Measurements from ENCODE around the gene LILRA6.

The LILRA6 gene

DNA sequence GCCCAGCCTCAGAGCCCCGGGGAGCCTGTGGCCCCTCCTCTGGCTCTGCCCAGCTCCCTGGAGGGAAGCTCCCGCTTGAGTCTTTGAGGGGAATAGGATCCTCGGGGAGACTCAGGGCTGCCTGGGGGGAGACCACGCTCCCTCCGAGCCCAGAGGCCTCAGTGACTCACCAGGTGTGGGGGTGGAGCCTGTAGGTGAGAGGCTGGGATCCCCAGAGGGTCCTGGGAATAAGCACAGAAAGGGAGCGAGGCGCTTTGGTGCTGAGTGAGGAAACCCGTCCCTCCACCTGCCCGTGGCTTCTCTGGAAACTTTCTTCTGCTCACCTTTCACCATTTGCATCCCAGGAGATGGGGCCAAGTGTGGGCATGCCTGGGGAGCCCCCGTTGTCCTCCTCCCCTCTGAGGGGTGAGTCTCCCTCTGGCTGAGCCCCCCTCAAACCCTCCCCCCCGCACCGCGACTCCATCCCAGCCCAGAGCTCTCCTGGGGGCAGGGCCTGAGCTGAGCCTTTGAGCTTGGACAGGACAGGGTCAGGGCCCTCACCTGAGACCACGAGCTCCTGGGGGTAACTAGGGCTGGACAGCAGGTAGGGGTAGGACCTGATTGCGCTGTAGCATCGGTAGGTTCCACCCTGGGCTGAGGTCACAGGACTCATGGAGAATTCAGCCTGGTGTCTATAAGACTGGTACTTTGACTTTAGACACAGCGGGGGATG is 11.8 kb upstream of the LILRA6 start:
- Histone ChIP-seq H3K4me2 (ENCODE audit: low read length) (no peak overlapping the region), H3K23ac (ENCODE audit: low read length) (no peak overlapping the region), H3K4ac (ENCODE audit: low read depth, low read length) (no peak overlapping the region), H3K4me1 (ENCODE audit: control insufficient read depth, low read depth, low read length) (no peaks in the 10 kb centered on the region), H3K27me3 (ENCODE audit: insufficient read depth, low read length, poor library complexity) (no peaks in the 10 kb centered on the region), H2AK5ac (ENCODE audit: low read length) (no peak overlapping the region), H3K9ac (ENCODE audit: low read length) (no peak overlapping the region), H3K27ac (ENCODE audit: low read depth, low read length) (no peak overlapping the region), H2BK5ac (ENCODE audit: low read length) (no peak overlapping the region), H3K18ac (ENCODE audit: low read length) (no peak overlapping the region), H3K36me3 (ENCODE audit: control insufficient read depth, insufficient read depth, low read length) (no peaks in the 10 kb centered on the region), H3K4me3 (ENCODE audit: low read length) (no peak overlapping the region), H3K56ac (ENCODE audit: low read length) (no peak overlapping the region), H4K8ac (ENCODE audit: low read depth, low read length) (no peak overlapping the region), H2BK120ac (ENCODE audit: low read depth, low read length) (no peak overlapping the region), H3K79me2 (ENCODE audit: control insufficient read depth, insufficient read depth, low read length) (no peaks in the 10 kb centered on the region), H2BK15ac (replicated peaks; ENCODE audit: low read depth) (no peak overlapping the region), H4K5ac (ENCODE audit: low read length) (no peak overlapping the region), H3K79me1 (ENCODE audit: low read length) (no peaks in the 10 kb centered on the region)
- DNase-seq, result no peak
- no CpG with 5 or more reads among the region's 17 CpGs for WGBS (ENCODE audit: extremely low coverage, insufficient coverage, low lambda C conversion rate)

DNA sequence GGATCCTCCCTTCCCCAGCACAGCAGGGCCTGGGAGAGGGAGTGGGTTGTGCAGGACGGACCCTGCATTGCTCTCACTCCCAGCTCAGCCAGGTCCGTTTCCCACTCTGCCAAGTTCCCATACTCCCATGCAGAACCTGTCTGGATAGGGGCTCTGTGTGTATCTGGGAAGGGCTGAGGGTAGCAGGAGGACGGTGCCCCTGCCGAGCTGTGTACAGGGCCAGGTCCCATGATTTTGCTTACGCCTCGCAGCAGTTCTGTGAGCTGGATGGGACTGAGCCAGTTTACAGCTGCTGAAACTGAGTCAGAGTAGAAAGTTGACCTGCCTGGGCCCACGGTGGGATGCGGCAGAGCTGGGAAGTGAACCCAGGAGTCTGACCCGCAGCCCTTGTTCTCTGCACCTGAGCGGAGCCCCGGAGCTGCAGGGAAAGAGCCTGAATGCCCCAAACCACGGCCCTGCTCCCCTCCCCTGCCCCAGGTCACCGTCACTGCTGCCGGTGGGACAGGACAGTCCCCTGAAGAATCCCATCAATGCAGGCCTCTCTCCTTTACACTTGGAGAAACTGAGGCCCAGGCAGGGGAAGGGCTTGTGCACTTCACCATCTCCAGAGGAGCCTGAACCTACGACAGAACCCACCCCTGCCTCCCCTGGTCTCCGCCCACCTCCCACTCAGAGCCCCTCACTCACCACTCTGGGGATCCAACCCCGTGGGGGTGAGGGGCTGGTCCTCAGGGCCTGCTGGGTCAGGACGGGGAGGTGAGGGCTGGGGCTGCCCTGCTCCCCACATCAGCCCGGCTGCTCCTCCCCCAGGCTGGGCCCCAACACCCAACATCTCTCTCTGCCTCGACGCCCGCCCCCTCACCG is 11.0 kb upstream of the LILRA6 start:
- no peak overlapping the region for H3K23ac ChIP-seq (ENCODE audit: low read length)
- no peak overlapping the region for H3K4me3 ChIP-seq (ENCODE audit: low read length)
- no peak overlapping the region for H4K8ac ChIP-seq (ENCODE audit: low read depth, low read length)
- H3K79me1 ChIP-seq (ENCODE audit: low read length), result no peaks in the 10 kb centered on the region
- no peak overlapping the region for H3K4me2 ChIP-seq (ENCODE audit: low read length)
- no peak for DNase-seq
- no peak overlapping the region for H3K27ac ChIP-seq (ENCODE audit: low read depth, low read length)
- no peak overlapping the region for H4K5ac ChIP-seq (ENCODE audit: low read length)
- H2BK120ac ChIP-seq (ENCODE audit: low read depth, low read length), result no peak overlapping the region
- no peak overlapping the region for H3K4ac ChIP-seq (ENCODE audit: low read depth, low read length)
- H3K9ac ChIP-seq (ENCODE audit: low read length), result no peak overlapping the region
- H2BK15ac ChIP-seq (replicated peaks; ENCODE audit: low read depth), result no peak overlapping the region
- H3K79me2 ChIP-seq (ENCODE audit: control insufficient read depth, insufficient read depth, low read length), result no peaks in the 10 kb centered on the region
- H3K18ac ChIP-seq (ENCODE audit: low read length), result no peak overlapping the region
- H3K27me3 ChIP-seq (ENCODE audit: insufficient read depth, low read length, poor library complexity), result no peaks in the 10 kb centered on the region
- H2BK5ac ChIP-seq (ENCODE audit: low read length), result no peak overlapping the region
- H3K36me3 ChIP-seq (ENCODE audit: control insufficient read depth, insufficient read depth, low read length), result no peaks in the 10 kb centered on the region
- no CpG with 5 or more reads among the region's 23 CpGs for WGBS (ENCODE audit: extremely low coverage, insufficient coverage, low lambda C conversion rate)
- no peak overlapping the region for H2AK5ac ChIP-seq (ENCODE audit: low read length)
- no peak overlapping the region for H3K56ac ChIP-seq (ENCODE audit: low read length)
- no peaks in the 10 kb centered on the region for H3K4me1 ChIP-seq (ENCODE audit: control insufficient read depth, low read depth, low read length)

DNA sequence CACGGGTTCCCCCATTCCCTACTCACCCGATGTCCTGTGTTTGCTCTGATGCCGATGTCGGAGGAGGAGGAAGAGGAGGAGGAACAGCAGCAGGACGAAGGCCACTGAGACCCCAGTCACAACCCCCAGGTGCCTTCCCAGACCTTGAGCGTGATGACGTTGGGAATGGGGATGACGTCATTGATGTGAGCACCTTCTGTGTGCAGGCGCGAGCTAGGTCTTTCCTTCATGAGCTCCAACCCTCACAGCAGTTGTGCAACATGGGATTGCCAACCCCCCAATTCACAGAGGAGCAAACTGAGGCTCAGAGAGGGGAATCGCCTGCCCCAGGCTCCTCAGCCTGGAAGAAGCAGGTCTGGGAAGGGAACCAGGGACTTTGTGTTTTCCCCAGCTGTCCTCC is 10.3 kb upstream of the LILRA6 start:
- H3K4me2 ChIP-seq (ENCODE audit: low read length), result no peak overlapping the region
- H3K56ac ChIP-seq (ENCODE audit: low read length), result no peak overlapping the region
- no peak overlapping the region for H2BK120ac ChIP-seq (ENCODE audit: low read depth, low read length)
- H3K4ac ChIP-seq (ENCODE audit: low read depth, low read length), result no peak overlapping the region
- no peaks in the 10 kb centered on the region for H3K79me2 ChIP-seq (ENCODE audit: control insufficient read depth, insufficient read depth, low read length)
- no peaks in the 10 kb centered on the region for H3K27me3 ChIP-seq (ENCODE audit: insufficient read depth, low read length, poor library complexity)
- H3K4me1 ChIP-seq (ENCODE audit: control insufficient read depth, low read depth, low read length), result no peaks in the 10 kb centered on the region
- H2AK5ac ChIP-seq (ENCODE audit: low read length), result no peak overlapping the region
- no peak overlapping the region for H2BK15ac ChIP-seq (replicated peaks; ENCODE audit: low read depth)
- no peak overlapping the region for H4K8ac ChIP-seq (ENCODE audit: low read depth, low read length)
- H2BK5ac ChIP-seq (ENCODE audit: low read length), result no peak overlapping the region
- no CpG with 5 or more reads among the region's 11 CpGs for WGBS (ENCODE audit: extremely low coverage, insufficient coverage, low lambda C conversion rate)
- H3K18ac ChIP-seq (ENCODE audit: low read length), result no peak overlapping the region
- H3K27ac ChIP-seq (ENCODE audit: low read depth, low read length), result no peak overlapping the region
- DNase-seq, result no peak
- no peak overlapping the region for H3K9ac ChIP-seq (ENCODE audit: low read length)
- H3K23ac ChIP-seq (ENCODE audit: low read length), result no peak overlapping the region
- H4K5ac ChIP-seq (ENCODE audit: low read length), result no peak overlapping the region
- H3K79me1 ChIP-seq (ENCODE audit: low read length), result no peaks in the 10 kb centered on the region
- no peaks in the 10 kb centered on the region for H3K36me3 ChIP-seq (ENCODE audit: control insufficient read depth, insufficient read depth, low read length)
- no peak overlapping the region for H3K4me3 ChIP-seq (ENCODE audit: low read length)

GRCh38 chr19:54252243-54252642 is 9.7 kb upstream of the LILRA6 start:
- H3K79me1 ChIP-seq (ENCODE audit: low read length), result no peaks in the 10 kb centered on the region
- H3K56ac ChIP-seq (ENCODE audit: low read length), result no peak overlapping the region
- H3K9ac ChIP-seq (ENCODE audit: low read length), result no peak overlapping the region
- no peak overlapping the region for H3K27ac ChIP-seq (ENCODE audit: low read depth, low read length)
- no peak overlapping the region for H2BK5ac ChIP-seq (ENCODE audit: low read length)
- no peaks in the 10 kb centered on the region for H3K4me1 ChIP-seq (ENCODE audit: control insufficient read depth, low read depth, low read length)
- H2BK120ac ChIP-seq (ENCODE audit: low read depth, low read length), result no peak overlapping the region
- H3K79me2 ChIP-seq (ENCODE audit: control insufficient read depth, insufficient read depth, low read length), result no peaks in the 10 kb centered on the region
- no peak overlapping the region for H2AK5ac ChIP-seq (ENCODE audit: low read length)
- H3K4me2 ChIP-seq (ENCODE audit: low read length), result no peak overlapping the region
- H4K5ac ChIP-seq (ENCODE audit: low read length), result no peak overlapping the region
- no peak for DNase-seq
- WGBS (ENCODE audit: extremely low coverage, insufficient coverage, low lambda C conversion rate), result no CpG with 5 or more reads among the region's 9 CpGs
- H4K8ac ChIP-seq (ENCODE audit: low read depth, low read length), result no peak overlapping the region
- no peaks in the 10 kb centered on the region for H3K36me3 ChIP-seq (ENCODE audit: control insufficient read depth, insufficient read depth, low read length)
- no peak overlapping the region for H3K4me3 ChIP-seq (ENCODE audit: low read length)
- no peak overlapping the region for H2BK15ac ChIP-seq (replicated peaks; ENCODE audit: low read depth)
- H3K23ac ChIP-seq (ENCODE audit: low read length), result no peak overlapping the region
- H3K18ac ChIP-seq (ENCODE audit: low read length), result no peak overlapping the region
- no peak overlapping the region for H3K4ac ChIP-seq (ENCODE audit: low read depth, low read length)
- H3K27me3 ChIP-seq (ENCODE audit: insufficient read depth, low read length, poor library complexity), result no peaks in the 10 kb centered on the region

GRCh38 chr19:54248016-54248601 is 5.5 kb upstream of the LILRA6 start:
- no CpG with 5 or more reads among the region's 8 CpGs for WGBS (ENCODE audit: extremely low coverage, insufficient coverage, low lambda C conversion rate)
- H3K4ac ChIP-seq (ENCODE audit: low read depth, low read length), result no peak overlapping the region

More at GRCh38 chr19:54248016-54248601, 5.5 kb upstream of the LILRA6 start:
- no peak overlapping the region for H4K8ac ChIP-seq (ENCODE audit: low read depth, low read length)
- no peak overlapping the region for H2BK15ac ChIP-seq (replicated peaks; ENCODE audit: low read depth)
- no peaks in the 10 kb centered on the region for H3K27me3 ChIP-seq (ENCODE audit: insufficient read depth, low read length, poor library complexity)
- H3K23ac ChIP-seq (ENCODE audit: low read length), result no peak overlapping the region
- H3K36me3 ChIP-seq (ENCODE audit: control insufficient read depth, insufficient read depth, low read length), result no peaks in the 10 kb centered on the region
- no peak overlapping the region for H3K4me3 ChIP-seq (ENCODE audit: low read length)
- no peak overlapping the region for H3K18ac ChIP-seq (ENCODE audit: low read length)
- no peak overlapping the region for H2AK5ac ChIP-seq (ENCODE audit: low read length)
- H3K4me1 ChIP-seq (ENCODE audit: control insufficient read depth, low read depth, low read length), result no peaks in the 10 kb centered on the region
- no peak overlapping the region for H3K9ac ChIP-seq (ENCODE audit: low read length)
- no peak overlapping the region for H2BK120ac ChIP-seq (ENCODE audit: low read depth, low read length)
- H3K27ac ChIP-seq (ENCODE audit: low read depth, low read length), result no peak overlapping the region
- no peak overlapping the region for H3K56ac ChIP-seq (ENCODE audit: low read length)
- H2BK5ac ChIP-seq (ENCODE audit: low read length), result no peak overlapping the region
- H3K79me2 ChIP-seq (ENCODE audit: control insufficient read depth, insufficient read depth, low read length), result no peaks in the 10 kb centered on the region
- H3K4me2 ChIP-seq (ENCODE audit: low read length), result no peak overlapping the region
- DNase-seq, result no peak
- H4K5ac ChIP-seq (ENCODE audit: low read length), result no peak overlapping the region
- no peaks in the 10 kb centered on the region for H3K79me1 ChIP-seq (ENCODE audit: low read length)
